Measurements from ENCODE around the gene RASSF5.

Gene RASSF5

GRCh38 chr1:206635080-206635977, 128.0 kb downstream of the RASSF5 start, which contains the start of gene DYRK3:
DYRK3 (plus strand) TSS chr1:206635536; CDS start chr1:206635704, 168 bp downstream.
- no peak for TF ChIP-seq CTCF (conservative IDR thresholded peaks at IDR 0.05)
- peak within 1 kb of the TSS; percentile 58 for H3K27ac ChIP-seq

- peak overlapping the region; percentile 58; the same call in 1 of the 2 replicates for H3K27ac ChIP-seq
- no peak for TF ChIP-seq CTCF (conservative IDR thresholded peaks at IDR 0.05)
These were observed 128.6 kb downstream of the RASSF5 start for GRCh38 chr1:206635978-206636345.

- TF ChIP-seq CTCF (conservative IDR thresholded peaks at IDR 0.05), result no peak
- H3K27ac ChIP-seq, result no peak overlapping the region
These were observed 129.3 kb downstream of the RASSF5 start for GRCh38 chr1:206636671-206637070.

GRCh38 chr1:206637605-206638004, 130.3 kb downstream of the RASSF5 start:
- H3K27ac ChIP-seq, result no peak overlapping the region
- no peak for TF ChIP-seq CTCF (conservative IDR thresholded peaks at IDR 0.05)

Data from VCaP (cell line).